NCI-H1930 (cell line): ENCODE results near the gene NRXN3.

ENCODE experiments used
- DNase-seq, 2 experiments: peaks; one replicate each; lab custom pipeline; 2025; lab: John Stamatoyannopoulos, UW

The NRXN3 gene

GRCh38 chr14:79351011-79351410 lies 1180.8 kb downstream of the NRXN3 start:
- no peak for DNase-seq

- DNase-seq = no peak
Observed at GRCh38 chr14:79352076-79352630, 1182.0 kb downstream of the NRXN3 start.

- DNase-seq = no peak
Observed at GRCh38 chr14:79354336-79354735, 1184.2 kb downstream of the NRXN3 start.

- no peak for DNase-seq
Observed at GRCh38 chr14:79356040-79356439, 1185.9 kb downstream of the NRXN3 start.

GRCh38 chr14:79357307-79357706 lies 1187.1 kb downstream of the NRXN3 start:
- no peak for DNase-seq

GRCh38 chr14:79363291-79363690 lies 1193.1 kb downstream of the NRXN3 start:
- DNase-seq = no peak

- DNase-seq = no peak
Observed at GRCh38 chr14:79369359-79370332, 1199.5 kb downstream of the NRXN3 start.

GRCh38 chr14:79370969-79371368 lies 1200.8 kb downstream of the NRXN3 start:
- no peak for DNase-seq

GRCh38 chr14:79373451-79373850 lies 1203.3 kb downstream of the NRXN3 start:
- DNase-seq = no peak

GRCh38 chr14:79375356-79375755 lies 1205.2 kb downstream of the NRXN3 start:
- DNase-seq = no peak

GRCh38 chr14:79376557-79376956 lies 1206.4 kb downstream of the NRXN3 start:
- no peak for DNase-seq

GRCh38 chr14:79378020-79378419 lies 1207.8 kb downstream of the NRXN3 start:
- DNase-seq = no peak

- DNase-seq = no peak
Observed at GRCh38 chr14:79379266-79379665, 1209.1 kb downstream of the NRXN3 start.

- DNase-seq = no peak
Observed at GRCh38 chr14:79383031-79383430, 1212.9 kb downstream of the NRXN3 start.

- no peak for DNase-seq
Observed at GRCh38 chr14:79383475-79383874, 1213.3 kb downstream of the NRXN3 start.

GRCh38 chr14:79395061-79395460 lies 1224.9 kb downstream of the NRXN3 start:
- DNase-seq = no peak

GRCh38 chr14:79404874-79405511 lies 1234.8 kb downstream of the NRXN3 start:
- no peak for DNase-seq

- DNase-seq = no peak
Observed at GRCh38 chr14:79405512-79405910, 1235.3 kb downstream of the NRXN3 start.

GRCh38 chr14:79407572-79407971 lies 1237.4 kb downstream of the NRXN3 start:
- no peak for DNase-seq

GRCh38 chr14:79408696-79409095 lies 1238.5 kb downstream of the NRXN3 start:
- DNase-seq = no peak

GRCh38 chr14:79411403-79412174 lies 1241.4 kb downstream of the NRXN3 start:
- no peak for DNase-seq

GRCh38 chr14:79412822-79413221 lies 1242.6 kb downstream of the NRXN3 start:
- DNase-seq = peak in 1 of 2 experiments; percentile 26
